Femur (tissue), 1 donor: ENCODE measurements around the gene NOP9.

Source experiments
- DNase-seq: peaks from one replicate; pipeline ENCODE4 v3.0.0-alpha.2; 2017

The NOP9 gene

DNA sequence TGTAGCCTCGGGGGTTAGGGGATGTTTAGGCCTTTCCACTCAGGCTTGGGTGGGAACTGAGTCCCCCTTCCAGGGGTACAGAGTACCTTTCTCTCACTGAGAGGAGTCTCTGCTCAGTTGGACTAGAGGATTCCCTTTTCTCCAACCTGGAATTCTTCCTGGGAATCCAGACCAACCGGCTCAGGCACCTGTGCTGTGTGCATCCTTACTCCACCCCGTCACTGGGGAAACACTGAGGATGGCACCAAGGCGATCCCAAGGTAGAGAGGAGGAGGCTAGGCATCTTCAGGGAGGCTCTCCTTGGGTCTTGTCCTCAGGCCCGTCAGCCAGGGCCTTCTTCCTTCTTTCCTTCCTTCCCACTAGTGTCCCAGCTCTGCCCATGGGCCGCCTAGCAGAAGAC is 35.8 kb upstream of the NOP9 start:
- no peak for DNase-seq

DNA sequence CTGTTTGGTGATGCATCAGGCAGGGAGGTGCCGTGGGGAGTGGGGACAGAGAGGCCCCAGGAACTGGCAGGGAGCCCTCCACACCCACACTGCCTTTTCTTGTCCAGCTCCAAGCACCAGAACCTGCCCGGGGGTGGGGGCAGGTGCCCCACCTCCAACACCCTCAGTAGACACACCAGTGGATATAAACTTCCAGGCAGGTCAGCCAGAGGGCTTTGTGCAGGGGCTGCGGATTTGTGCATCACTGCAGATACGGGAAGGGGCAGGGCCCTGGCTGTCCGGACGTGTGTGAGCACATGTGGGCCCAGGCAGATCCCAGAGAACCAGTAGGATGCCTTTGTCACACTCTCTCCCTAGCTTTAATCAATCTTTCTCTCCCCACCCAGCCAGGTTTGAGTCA is 35.4 kb upstream of the NOP9 start:
- DNase-seq: no peak

DNA sequence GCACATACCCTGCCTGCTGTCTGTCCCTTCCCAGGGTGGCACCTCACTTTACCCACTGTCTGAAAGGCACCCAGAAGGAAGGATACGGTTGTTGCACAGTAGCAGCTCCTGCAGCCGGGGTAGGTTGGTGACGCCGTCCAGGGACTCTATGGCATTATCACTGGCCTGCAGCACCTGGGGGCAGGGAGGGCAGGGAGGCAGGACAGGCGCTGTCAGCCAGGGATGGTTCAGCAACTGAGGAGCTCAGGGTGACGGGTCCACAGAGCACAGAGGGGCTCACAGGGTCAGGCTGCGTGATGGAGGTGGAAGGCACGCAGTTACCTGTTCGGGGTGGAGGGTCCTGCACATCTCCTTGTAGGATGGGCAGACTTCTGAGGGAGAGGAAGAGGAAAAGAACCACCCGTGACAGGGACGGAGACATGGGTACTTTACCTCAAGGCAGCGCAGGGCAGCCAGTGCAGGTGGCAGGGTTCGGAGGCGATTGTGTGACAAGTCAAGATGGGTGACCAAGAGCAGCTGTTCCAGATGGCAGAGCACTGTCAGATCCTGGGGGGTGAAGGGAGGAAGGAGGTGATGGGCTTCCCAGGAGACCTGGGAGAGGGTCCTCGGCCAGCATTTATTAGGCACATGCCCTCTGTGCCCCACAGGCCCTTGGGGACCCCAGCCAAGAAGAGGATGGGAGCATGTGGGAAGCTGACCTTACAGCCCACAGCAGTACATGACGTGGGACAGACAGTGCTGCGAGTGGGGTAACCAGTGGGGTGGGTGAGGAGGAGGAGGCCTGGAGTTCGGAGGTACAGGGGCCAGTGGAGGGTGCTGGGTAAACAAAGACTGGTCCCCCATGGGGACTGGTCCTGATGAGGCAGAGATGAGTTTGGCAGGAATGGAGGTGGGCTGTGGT is 33.1 kb upstream of the NOP9 start:
- no peak for DNase-seq

DNA sequence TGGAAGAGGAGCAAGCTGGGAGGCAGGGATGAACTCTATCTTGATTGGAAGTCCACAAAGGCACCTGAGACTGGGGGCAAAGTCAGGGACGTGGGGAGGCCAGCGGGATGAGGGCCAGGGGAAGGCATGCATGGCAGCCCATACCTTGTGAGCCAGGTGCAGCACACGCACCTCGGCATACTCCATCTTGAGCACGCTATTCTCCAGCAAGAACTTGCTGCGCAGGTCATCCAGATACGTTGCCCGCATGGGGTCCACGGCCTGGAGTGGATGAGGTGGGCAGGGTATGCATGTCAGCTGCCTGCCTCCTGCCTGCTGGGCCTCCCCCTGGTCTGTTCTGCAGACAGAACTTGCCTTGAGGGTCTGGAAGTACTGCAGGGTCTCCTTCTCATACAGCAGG is 32.1 kb upstream of the NOP9 start:
- DNase-seq: no peak

DNA sequence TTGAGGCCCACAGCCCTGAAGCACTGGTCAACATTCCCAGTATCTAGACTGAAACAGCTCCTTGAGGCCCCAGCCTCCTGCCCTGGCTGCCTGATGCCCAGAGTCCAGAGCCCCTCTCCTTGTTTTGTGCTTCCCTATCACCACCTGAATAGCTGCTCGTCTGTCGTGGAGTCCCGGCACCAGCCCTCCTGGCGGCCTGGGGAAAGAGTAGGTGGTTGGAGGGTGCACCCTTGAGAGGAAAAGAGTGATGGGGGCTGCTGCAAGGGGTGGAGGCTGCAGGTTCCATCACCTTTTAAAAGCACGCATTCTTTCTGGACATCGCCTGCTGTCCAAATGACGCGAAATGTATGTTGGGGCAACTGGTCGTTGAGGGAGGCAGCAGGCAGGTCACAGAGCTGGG is 31.4 kb upstream of the NOP9 start:
- no peak for DNase-seq

DNA sequence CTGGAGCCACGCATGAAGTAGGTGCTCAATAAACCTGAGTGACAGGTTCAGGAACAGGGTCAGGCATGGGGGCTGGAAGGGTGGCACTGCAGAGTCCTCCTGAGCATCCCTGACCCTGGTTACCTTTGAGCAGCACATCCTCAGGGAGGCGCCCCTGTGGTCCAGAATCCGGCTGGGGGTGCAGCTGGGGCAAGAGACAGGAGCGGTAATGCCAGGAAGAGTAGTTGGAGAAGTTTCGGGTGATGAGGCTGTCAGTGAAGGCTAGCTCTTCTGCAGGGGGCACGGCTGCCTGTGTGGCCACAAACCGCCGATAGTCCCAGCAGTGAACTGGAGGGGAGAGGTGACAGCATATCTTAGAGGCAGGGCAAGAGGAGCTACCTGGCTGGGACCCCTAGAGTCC is 30.3 kb upstream of the NOP9 start:
- no peak for DNase-seq

DNA sequence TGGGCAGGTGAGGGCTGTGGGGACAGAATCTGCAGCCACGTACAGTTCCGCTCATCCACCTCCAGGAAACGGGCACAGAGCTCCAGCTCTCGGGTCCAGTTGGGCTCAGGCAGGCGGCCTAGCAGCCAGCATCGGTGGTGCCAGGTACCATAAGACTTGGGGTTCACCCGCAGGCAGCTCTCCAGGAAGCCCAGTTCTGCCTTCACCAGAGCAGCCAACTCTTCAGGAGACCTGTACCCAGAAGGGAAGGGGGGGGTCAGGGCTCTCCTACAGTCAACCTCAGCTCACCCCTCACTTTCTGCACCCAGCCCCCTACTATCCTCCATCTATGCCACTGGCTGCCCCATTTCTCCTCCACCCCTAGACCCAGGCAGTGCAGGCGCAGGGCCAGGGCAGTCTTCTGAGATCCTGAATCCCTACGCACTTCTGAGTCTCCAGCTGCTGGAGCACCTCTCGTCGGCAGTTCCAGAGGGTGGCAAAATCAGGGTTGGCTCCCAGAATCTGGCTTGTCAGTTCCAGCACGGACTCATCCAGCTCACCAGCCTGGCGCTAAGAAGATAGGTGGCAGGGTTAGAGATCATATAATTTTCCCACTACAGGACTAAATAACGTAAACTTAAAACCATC is 29.6 kb upstream of the NOP9 start:
- no peak for DNase-seq

DNA sequence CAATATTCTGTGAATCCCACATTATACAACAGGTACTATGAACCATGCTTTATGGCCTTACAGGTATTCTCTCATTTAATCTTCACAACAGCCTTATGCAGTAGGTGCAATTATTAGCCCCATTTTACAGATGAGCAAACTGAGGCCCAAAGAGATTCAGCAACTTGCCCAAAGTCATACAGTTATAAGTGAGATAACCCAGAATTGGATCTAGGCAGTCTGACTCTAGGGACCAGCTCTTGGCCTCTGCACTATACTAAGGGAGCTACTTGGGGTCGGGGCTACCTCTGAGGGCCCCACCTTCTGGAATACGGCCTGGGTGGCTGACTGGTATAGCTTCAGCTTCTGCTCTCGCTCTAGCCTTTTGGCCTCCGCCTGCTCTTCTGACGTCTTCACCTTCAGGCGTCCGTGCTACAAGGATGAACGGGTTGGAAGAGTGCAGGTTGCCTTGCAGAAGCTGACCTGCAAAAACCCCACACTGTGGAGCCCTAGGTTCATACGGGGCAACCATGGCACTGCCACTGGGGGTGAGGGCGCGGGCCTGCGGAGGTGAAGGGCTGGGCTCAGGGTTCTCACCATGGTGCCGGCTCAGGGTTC is 29.0 kb upstream of the NOP9 start:
- no peak for DNase-seq

DNA sequence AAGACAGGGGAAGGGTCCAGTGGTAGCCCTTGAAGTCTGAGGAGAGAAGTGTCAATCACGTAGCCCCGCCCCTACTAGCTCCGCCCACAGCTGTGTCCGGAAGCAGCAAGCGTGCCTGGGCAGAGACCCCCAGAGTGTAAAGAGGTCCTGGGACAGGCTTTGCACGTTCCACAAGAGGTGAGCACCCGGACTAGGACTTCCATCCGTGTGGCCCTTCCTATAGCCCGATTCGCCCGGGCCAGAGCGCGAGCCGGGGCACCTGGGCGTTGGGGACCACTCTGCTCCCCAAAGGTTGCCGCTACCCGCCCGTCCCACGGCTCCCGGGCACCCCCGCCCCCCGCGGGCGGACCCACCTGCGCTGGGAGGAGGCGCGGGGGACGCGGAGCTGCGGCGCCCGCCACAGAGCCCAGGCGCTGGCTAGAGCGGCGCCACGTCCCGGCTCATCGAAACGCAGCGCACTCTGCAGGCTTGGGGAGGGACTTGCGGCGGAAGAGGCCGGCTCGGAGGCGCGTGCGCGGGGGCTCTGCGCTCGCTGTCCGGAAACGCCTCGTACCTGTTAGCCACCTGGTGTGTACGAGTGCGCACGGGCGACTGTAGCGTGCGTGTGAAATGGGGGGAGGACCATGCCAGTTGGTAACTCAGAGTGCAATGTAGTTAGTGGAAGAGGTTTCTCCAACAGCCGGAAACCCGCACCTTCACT is 28.4 kb upstream of the NOP9 start, which contains the start of gene RABGGTA:
Gene RABGGTA (minus strand): TSS at position 464 of the 700 bp plus-strand sequence. CDS start 482 bp downstream, outside the sequence.
- peak; percentile 93 for DNase-seq

DNA sequence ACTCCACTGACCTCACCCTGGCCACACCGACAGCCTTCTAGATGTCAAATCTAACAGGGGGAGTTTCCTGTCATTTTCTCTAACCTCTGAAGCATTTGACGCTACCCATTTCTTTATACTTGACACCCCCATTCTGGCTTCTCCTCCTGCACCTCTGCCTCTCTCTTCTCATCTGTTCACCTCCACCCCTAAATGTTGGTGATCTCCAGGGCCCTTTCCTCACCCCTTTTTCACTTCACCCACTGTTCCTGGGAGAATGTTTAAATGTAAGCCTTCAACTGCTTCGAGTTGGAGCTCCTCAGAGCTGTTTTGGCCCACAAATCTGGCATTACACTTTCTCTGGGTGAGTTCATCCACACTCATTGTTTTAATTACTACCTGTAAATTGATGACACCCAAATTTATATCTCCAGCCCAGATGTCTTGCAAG is 27.8 kb upstream of the NOP9 start:
- DNase-seq: no peak

DNA sequence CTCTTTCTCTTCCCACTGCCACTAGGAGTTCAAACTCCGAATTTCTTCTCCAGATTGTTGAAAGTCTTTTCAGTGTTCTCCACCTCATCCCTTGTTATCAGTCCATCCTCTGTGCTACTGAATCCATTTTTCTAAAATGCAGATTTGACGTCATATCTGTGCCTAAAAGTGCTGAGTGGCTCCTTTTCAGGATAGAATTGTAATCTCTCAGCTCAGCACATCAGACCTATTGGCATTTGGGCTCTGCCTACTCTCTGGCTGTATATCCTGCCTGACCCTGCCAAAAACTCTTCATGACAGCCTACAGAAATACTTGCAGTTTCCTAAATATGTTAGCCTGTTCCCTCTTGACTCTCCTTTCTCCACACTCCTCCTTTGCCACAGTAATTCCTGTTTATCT is 27.2 kb upstream of the NOP9 start:
- no peak for DNase-seq

DNA sequence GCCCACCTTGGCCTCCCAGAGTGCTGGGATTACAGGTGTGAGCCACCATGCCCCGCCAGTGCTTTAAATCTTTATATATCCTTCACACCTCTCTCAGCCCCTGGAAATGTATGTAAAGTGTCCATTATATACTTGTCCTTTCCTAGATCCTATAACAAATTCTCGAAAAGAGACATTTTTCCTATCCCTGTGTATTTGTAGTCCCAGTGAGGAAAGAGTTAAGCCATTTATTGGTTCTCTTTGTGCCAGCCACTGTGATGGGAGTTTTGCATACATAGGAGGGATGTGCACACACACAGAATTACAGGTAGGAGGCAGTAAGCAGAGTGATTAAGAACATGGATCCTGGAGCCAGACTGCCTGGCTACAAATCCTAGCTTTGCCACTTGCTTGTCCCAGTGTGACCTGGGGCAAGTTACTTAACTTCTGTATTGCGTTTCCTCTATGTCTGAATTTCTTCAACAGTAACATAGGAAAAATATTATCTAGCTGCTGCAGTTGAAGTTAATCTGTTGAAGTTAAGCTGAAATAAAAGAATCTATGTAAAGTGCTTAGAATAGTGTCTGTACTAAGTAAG is 26.1 kb upstream of the NOP9 start:
- DNase-seq: no peak

DNA sequence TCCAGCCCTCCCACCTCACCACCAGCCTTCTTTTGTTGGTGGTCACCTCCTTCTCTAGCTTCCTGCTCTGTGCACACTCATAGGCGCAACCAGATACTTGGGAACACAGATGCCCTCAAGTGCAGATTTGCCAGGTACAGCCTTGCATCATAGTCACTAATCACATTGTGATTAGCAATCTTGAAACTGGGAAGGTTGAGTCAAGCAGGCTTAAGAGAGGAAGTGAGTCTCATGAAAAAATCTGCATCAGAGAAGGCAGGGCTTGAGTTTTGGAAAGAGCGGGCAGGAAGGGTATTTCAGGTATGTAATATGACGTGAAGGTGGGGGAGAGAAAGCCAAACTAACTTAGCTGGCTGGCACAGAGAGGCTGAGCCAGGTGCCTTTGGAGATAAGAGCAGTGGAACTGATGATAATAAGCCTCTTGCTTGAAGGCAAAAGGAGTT is 25.5 kb upstream of the NOP9 start:
- DNase-seq: no peak

DNA sequence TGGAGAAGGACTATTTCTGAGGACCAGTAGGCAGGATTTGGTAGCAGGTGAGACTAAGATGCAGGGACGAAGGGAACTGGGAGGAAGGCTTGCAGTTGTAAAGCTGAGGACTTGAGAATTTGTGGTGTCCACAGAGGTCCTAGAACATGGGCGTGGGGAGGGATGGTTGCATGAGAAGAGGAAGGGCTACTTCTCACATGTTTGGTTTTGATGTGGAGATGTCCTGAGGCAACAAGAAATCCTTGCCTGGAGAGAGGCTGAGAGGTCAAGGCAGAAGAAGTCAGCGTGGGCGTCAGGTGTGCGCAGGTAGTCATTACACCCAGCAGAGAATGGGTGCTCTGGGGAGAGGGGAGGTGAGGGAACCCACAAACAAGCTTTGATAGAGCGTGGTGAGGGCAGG is 22.6 kb upstream of the NOP9 start:
- no peak for DNase-seq

DNA sequence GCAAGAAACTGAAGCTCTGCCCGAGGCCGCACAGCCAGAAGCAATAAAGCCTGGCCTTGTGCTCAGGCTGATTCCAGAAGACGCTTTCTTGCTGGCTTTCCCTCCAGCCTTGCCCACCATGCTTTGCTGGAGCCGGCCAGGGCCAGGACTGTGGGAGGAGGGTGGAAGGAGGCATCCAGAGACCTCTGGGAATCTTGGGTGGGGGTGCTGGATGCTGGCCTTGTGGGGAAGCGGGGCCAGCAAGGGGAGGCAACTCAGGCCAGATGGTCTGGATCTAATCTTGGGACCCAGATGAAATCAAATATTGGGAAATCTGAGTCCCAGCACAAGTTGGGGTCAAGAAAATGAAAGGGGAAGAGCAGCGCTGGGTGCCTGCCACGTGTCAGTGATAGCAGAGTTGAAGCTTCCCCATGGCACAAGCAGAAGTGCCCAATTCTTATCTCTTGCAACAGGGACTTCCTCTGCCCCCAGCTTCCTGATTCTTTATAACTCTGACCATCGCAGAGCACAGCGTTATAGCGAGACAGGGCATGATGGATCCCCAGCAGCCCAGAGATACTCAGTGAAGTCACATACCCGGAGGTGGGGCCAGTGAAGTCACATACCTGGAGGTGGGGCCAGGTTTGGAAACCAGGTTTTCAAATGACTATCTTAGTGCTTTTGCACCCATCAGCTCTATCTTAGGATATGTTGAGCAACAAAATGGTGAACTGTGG is 21.9 kb upstream of the NOP9 start:
- no peak for DNase-seq

DNA sequence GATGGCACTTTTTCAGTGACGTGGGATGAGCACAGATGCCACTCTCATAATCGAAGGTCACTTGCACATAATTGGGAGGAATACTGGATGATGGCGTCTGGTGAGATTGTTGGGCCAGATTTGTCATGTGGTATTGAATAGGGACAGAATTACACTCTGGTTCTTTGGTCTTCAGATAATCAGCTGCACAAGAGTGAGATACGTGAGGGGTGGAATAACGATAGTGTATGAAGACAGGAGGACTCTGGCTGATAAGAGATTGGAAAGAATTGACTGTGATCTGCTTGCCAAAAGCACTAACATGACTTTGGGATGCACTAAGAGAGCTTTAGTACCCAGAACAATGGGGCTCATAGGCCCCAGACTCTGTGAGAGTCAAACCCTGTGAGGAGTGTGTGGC is 21.2 kb upstream of the NOP9 start:
- no peak for DNase-seq

DNA sequence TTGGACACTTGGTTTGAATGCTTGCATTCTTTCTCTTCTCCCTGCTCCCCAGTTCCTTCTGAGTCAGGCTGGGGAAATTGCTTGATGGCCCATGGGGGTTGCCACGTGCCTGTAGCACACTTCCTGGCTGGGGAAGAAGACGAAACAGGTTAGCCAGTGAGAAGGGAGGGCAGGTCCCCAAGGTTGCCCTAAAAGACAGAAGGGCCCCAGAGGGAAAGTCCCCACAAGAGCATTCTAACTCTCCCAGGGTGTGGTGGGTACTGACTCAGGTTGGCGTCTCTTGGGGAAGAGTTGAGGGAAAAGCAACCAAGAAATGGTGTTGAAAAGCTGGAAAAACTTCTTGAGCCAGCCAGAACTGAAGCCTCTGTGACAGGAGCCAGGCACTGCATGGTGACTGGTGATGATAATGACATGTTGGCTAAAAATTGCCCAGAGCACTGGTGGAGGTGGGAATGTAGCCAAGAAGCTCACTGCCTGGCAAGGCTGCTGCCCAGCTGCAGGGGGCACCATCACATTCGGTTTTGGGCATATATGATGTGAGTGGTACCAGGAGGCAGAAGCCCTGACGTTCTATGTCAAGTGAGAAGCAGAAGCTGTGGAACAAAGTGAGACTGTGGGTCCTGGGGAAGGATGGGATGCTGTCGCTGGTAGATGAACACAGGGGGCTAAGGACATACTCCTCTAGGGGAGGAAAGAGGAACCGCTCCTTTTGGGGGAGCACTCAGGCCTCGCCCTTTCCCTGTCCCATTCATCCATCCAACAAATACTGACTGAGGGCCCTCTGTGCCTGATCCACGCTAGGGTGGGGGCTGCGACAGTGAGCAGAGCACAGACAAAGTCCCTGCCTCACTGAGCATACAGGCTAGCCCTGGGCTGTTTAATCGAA is 20.1 kb upstream of the NOP9 start:
- no peak for DNase-seq

DNA sequence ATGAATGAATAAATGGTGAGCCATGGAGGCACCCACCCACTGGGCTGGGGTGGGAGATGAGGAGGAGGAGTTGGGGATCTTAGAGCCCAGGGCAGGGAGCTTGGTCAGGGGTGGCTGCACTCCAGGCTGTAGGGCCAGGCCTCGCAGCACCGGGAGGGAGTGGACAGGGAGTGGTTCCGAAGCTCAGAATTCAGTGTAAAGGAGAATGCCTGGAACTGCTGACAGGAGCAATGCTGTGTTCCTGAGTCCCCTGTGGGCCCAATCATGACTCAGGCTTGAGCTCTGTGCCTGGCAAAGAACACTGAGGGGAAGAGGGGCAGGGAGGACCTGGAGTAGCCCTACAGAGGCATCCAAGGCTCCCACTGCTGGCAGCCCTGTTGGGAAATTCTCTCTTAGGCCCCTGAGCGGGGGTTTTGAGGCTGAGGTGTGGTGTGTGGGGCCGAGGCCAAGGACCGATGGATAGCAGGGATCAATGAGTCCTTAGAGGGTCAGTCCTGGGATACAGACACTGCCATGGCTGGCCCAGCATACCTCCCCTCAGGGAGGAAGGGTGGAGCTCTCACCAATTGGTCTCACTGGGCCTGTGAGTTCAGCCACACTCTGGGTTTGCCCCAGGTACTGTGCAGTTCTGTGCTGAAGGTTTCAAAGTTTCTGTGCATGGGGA is 18.7 kb upstream of the NOP9 start:
- no peak for DNase-seq

DNA sequence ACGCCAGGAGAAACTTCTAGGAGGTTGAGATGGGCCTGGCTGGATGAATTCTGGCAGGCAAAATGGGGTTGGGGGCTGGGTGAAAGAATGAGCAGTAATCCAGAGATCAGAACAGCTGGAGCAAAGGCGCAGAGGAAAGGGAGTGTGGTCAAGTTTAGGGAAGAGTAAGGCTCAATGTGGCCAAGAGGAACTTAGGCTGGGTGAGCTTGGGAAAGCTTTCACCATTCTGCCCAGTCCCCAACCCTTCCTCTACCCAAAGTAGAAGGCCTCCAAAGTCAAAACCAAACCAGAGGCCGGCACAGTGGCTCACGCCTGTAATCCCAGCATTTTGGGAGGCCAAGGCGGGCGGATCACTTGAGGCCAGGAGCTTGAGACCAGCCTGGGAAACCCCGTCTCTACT is 18.0 kb upstream of the NOP9 start:
- DNase-seq: no peak

DNA sequence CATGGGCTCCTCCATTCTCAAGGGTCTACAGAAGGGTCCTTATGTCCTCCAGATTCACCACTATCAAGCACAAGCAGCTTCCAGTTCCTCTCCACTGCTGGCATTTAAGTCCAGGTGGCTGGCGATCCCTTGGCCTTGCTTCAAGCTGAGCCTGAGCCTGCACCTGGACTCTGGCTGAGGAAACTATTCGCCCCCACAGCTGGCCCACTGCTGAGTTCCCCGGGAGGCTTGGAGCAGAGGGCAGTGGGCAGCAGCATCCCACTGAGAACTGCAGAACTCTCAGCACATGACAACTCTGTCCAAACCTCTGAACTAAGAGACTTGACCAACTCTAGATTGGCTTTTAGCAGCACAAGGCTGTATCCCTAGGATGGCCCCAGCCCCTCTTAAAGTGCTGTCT is 16.9 kb upstream of the NOP9 start:
- no peak for DNase-seq
